Measurements from ENCODE around the gene TMEM125. TPM values are rescaled to one million over a fixed set of nuclear protein-coding genes. Genes with fewer than 3 reads are reported as not detected.

TMEM125 gene
- total RNA-seq, 1 experiment from 2014 or later, result not detected

- ATAC-seq, result no peak
Measured at GRCh38 chr1:43284065-43284464, 14.3 kb downstream of the TMEM125 start.

GRCh38 chr1:43284546-43285110, 14.8 kb downstream of the TMEM125 start:
- intact Hi-C loops (cut with micrococcal nuclease; ENCODE audit: unreplicated experiment), result no loop called here
- ATAC-seq (no peak), DNase-seq (ENCODE audit: low read depth, low spot score) (no peak)
- H3K27ac ChIP-seq (ENCODE audit: low read length), result no peak overlapping the region
- H3K36me3 ChIP-seq (ENCODE audit: control insufficient read depth, insufficient read depth, low read length), result no peaks in the 10 kb centered on the region
- BruUV-seq (replicated peaks), result no TSS peak
- in situ Hi-C loops (cut with HindIII; ENCODE audit: low pct_unique_long_range_greater_than_20kb, low sequenced_read_pairs), result no loop called here
- CTCF ChIA-PET, result interaction anchor here (0.8 kb wide), 1 partner anchor 9 kb away, joined by 4 read pairs; no protein-coding TSS in a partner anchor
- H3K4me3 ChIP-seq (ENCODE audit: low read depth in 2 of 2, low read length in 2 of 2), result no peak overlapping the region
- H3K4me1 ChIP-seq (ENCODE audit: control insufficient read depth, insufficient read depth, low read length), result no peaks in the 10 kb centered on the region
- POLR2A ChIA-PET, result interaction anchor here (0.6 kb wide), 1 partner anchor 68 kb away, joined by 3 read pairs; no protein-coding TSS in a partner anchor
- no peaks in the 10 kb centered on the region for H3K9me3 ChIP-seq (ENCODE audit: control insufficient read depth, insufficient read depth, low read depth, low read length)
- no peak for TF ChIP-seq POLR2AphosphoS5 (IDR thresholded peaks at IDR 0.05; ENCODE audit: low read depth, low read length)
- no peak for TF ChIP-seq SIN3A (IDR thresholded peaks at IDR 0.05; ENCODE audit: borderline replicate concordance, insufficient read depth, low read depth, low read length)
- no peak for TF ChIP-seq TCF7L2 (IDR thresholded peaks at IDR 0.05; ENCODE audit: low read depth, low read length)
- no peak for TF ChIP-seq CTCF (IDR thresholded peaks at IDR 0.05)
- TF ChIP-seq REST (IDR thresholded peaks at IDR 0.05; ENCODE audit: insufficient read depth in 1 of 2, low read depth in 2 of 2, low read length in 1 of 2), result no peak
- no peaks in the 10 kb centered on the region for H3K27me3 ChIP-seq (ENCODE audit: control insufficient read depth, insufficient read depth, low read length)

More at GRCh38 chr1:43284065-43284464, 14.3 kb downstream of the TMEM125 start:
- H3K27me3 ChIP-seq (ENCODE audit: control insufficient read depth, insufficient read depth, low read length), result no peaks in the 10 kb centered on the region
- no TSS peak for BruUV-seq (replicated peaks)
- no peaks in the 10 kb centered on the region for H3K9me3 ChIP-seq (ENCODE audit: control insufficient read depth, insufficient read depth, low read depth, low read length)
- TF ChIP-seq SIN3A (IDR thresholded peaks at IDR 0.05; ENCODE audit: borderline replicate concordance, insufficient read depth, low read depth, low read length) (no peak), CTCF (IDR thresholded peaks at IDR 0.05) (no peak), POLR2AphosphoS5 (IDR thresholded peaks at IDR 0.05; ENCODE audit: low read depth, low read length) (no peak), TCF7L2 (IDR thresholded peaks at IDR 0.05; ENCODE audit: low read depth, low read length) (no peak), REST (IDR thresholded peaks at IDR 0.05; ENCODE audit: insufficient read depth in 1 of 2, low read depth in 2 of 2, low read length in 1 of 2) (no peak)
- intact Hi-C loops (cut with micrococcal nuclease; ENCODE audit: unreplicated experiment), result no loop called here
- no peaks in the 10 kb centered on the region for H3K36me3 ChIP-seq (ENCODE audit: control insufficient read depth, insufficient read depth, low read length)
- ChIA-PET CTCF (interaction anchor here (0.8 kb wide), 1 partner anchor 8 kb away, joined by 4 read pairs; no protein-coding TSS in a partner anchor), POLR2A (no interaction called here)
- H3K4me1 ChIP-seq (ENCODE audit: control insufficient read depth, insufficient read depth, low read length), result no peaks in the 10 kb centered on the region
- H3K4me3 ChIP-seq (ENCODE audit: low read depth in 2 of 2, low read length in 2 of 2), result no peak overlapping the region
- no peak overlapping the region for H3K27ac ChIP-seq (ENCODE audit: low read length)
- in situ Hi-C loops (cut with HindIII; ENCODE audit: low pct_unique_long_range_greater_than_20kb, low sequenced_read_pairs), result no loop called here
- no peak for DNase-seq (ENCODE audit: low read depth, low spot score)
